Measurements from ENCODE around the gene SMS. TPM values are rescaled to one million over a fixed set of nuclear protein-coding genes. Genes with fewer than 3 reads are reported as not detected.

Gene SMS
- total RNA-seq, 1 experiment from 2014 or later: 218 TPM

DNA sequence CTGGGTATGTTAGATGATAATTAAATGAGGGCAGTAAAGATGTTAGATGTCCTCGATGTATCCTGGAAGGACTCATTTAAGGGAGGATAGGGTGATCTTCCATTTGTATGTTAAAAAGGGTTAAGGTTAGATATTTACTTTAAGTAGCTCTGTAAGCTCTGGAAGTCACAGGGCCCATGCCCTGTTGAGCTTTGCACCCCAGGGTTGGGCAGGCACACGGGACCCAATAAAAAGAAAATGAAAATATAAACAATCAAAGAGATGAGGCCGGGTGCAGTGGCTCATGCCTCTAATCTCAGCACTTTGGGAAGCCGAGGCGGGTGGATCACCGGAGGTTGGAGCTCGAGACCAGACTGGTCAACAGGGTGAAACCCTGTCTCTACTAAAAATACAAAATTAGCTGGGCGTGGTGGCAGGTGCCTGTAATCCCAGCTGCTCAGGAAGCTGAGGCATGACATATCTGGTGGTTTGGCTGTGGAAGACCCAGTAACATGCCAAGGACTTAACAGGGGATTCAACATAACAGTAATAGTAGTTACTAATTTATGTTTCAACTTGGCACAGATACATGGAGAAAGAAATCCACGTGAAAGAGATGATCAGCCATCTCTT lies 74.7 kb downstream of the SMS start:
- H2AFZ ChIP-seq: no peak overlapping the region
- H3K27me3 ChIP-seq (ENCODE audit: insufficient read depth, low read depth): no peaks in the 10 kb centered on the region
- H3K36me3 ChIP-seq (ENCODE audit: low read depth): no peaks in the 10 kb centered on the region
- no peaks in the 10 kb centered on the region for H3F3A ChIP-seq (ENCODE audit: insufficient read depth, low read depth)
- no TSS peak for BruUV-seq (replicated peaks)
- CTCF ChIA-PET: no interaction called here
- H3K27ac ChIP-seq: no peak overlapping the region
- no peak overlapping the region for H3K4me3 ChIP-seq
- POLR2A ChIA-PET (ENCODE audit: unreplicated experiment): interaction anchor here (0.7 kb wide), 1 partner anchor 109 kb away, joined by 5 read pairs; no protein-coding TSS in a partner anchor
- H4K20me1 ChIP-seq (ENCODE audit: insufficient read depth): no peaks in the 10 kb centered on the region
- H3K79me2 ChIP-seq (ENCODE audit: low read depth): no peaks in the 10 kb centered on the region
- TF ChIP-seq CTCF (conservative IDR thresholded peaks at IDR 0.05) (no peak), EZH2 (IDR thresholded peaks at IDR 0.05; ENCODE audit: low read depth) (no peak)
- no peaks in the 10 kb centered on the region for H3K4me1 ChIP-seq (replicated peaks; ENCODE audit: insufficient read depth)
- no peak overlapping the region for H3K4me2 ChIP-seq
- intact Hi-C loops (cut with micrococcal nuclease; ENCODE audit: unreplicated experiment): no loop called here
- no peaks in the 10 kb centered on the region for H3K9me3 ChIP-seq (ENCODE audit: insufficient read depth, low read depth)
- no peaks in the 10 kb centered on the region for H3K9me2 ChIP-seq (ENCODE audit: insufficient read depth)
- no peak for DNase-seq

GRCh38 chrX:22021751-22022324 lies 81.3 kb downstream of the SMS start:
- H3K27me3 ChIP-seq (ENCODE audit: insufficient read depth, low read depth): no peaks in the 10 kb centered on the region
- H3K4me3 ChIP-seq: no peak overlapping the region
- no TSS peak for BruUV-seq (replicated peaks)
- CTCF ChIA-PET: no interaction called here
- no peaks in the 10 kb centered on the region for H3F3A ChIP-seq (ENCODE audit: insufficient read depth, low read depth)
- intact Hi-C loops (cut with micrococcal nuclease; ENCODE audit: unreplicated experiment): no loop called here
- no peaks in the 10 kb centered on the region for H3K4me1 ChIP-seq (replicated peaks; ENCODE audit: insufficient read depth)
- no peak overlapping the region for H2AFZ ChIP-seq
- no peaks in the 10 kb centered on the region for H4K20me1 ChIP-seq (ENCODE audit: insufficient read depth)
- no peak overlapping the region for H3K27ac ChIP-seq
- H3K4me2 ChIP-seq: no peak overlapping the region
- H3K79me2 ChIP-seq (ENCODE audit: low read depth): no peaks in the 10 kb centered on the region
- no peaks in the 10 kb centered on the region for H3K36me3 ChIP-seq (ENCODE audit: low read depth)
- no peak for DNase-seq
- TF ChIP-seq CTCF (conservative IDR thresholded peaks at IDR 0.05): no peak
- TF ChIP-seq EZH2 (IDR thresholded peaks at IDR 0.05; ENCODE audit: low read depth): no peak
- no peaks in the 10 kb centered on the region for H3K9me2 ChIP-seq (ENCODE audit: insufficient read depth)
- POLR2A ChIA-PET (ENCODE audit: unreplicated experiment): no interaction called here
- H3K9me3 ChIP-seq (ENCODE audit: insufficient read depth, low read depth): no peaks in the 10 kb centered on the region

GRCh38 chrX:22024577-22024976 lies 84.1 kb downstream of the SMS start:
- H3K9me3 ChIP-seq (ENCODE audit: insufficient read depth, low read depth): no peaks in the 10 kb centered on the region
- CTCF ChIA-PET: no interaction called here

More at GRCh38 chrX:22024577-22024976, 84.1 kb downstream of the SMS start:
- POLR2A ChIA-PET (ENCODE audit: unreplicated experiment): no interaction called here
- no peak overlapping the region for H3K4me3 ChIP-seq
- H3K36me3 ChIP-seq (ENCODE audit: low read depth): no peaks in the 10 kb centered on the region
- intact Hi-C loops (cut with micrococcal nuclease; ENCODE audit: unreplicated experiment): no loop called here
- TF ChIP-seq EZH2 (IDR thresholded peaks at IDR 0.05; ENCODE audit: low read depth) (no peak), CTCF (conservative IDR thresholded peaks at IDR 0.05) (no peak)
- H3K4me1 ChIP-seq (replicated peaks; ENCODE audit: insufficient read depth): no peaks in the 10 kb centered on the region
- H3K4me2 ChIP-seq: no peak overlapping the region
- H3K27ac ChIP-seq: no peak overlapping the region
- BruUV-seq (replicated peaks): no TSS peak
- DNase-seq: no peak
- no peaks in the 10 kb centered on the region for H4K20me1 ChIP-seq (ENCODE audit: insufficient read depth)
- no peaks in the 10 kb centered on the region for H3F3A ChIP-seq (ENCODE audit: insufficient read depth, low read depth)
- no peak overlapping the region for H2AFZ ChIP-seq
- no peaks in the 10 kb centered on the region for H3K79me2 ChIP-seq (ENCODE audit: low read depth)
- H3K27me3 ChIP-seq (ENCODE audit: insufficient read depth, low read depth): no peaks in the 10 kb centered on the region
- no peaks in the 10 kb centered on the region for H3K9me2 ChIP-seq (ENCODE audit: insufficient read depth)
